T-helper 1 cell treated with Interleukin-12 subunit alpha and Interleukin-12 subunit beta and Interleukin-4 antibody, amounts not matched to agents 30 μg/mL and 1 μg/mL, for 36 hours (primary cell): ENCODE measurements around the gene FAM167B.
"Not testable (repeated sequence)": the region's sequence is repeated elsewhere in the genome, so short reads cannot be mapped to it uniquely, and the experiment has no call there.

ENCODE experiments used
- H3K27ac Mint-ChIP-seq: one replicate; pipeline ENCODE4 v1.8.0; 2021; ENCODE audit warnings: mild to moderate bottlenecking, mixed read lengths
- H3K27me3 Mint-ChIP-seq: one replicate; pipeline ENCODE4 v1.8.0; 2021; ENCODE audit warnings: low read depth, mixed read lengths
- H3K36me3 Mint-ChIP-seq: one replicate; pipeline ENCODE4 v1.8.0; 2021; ENCODE audit warnings: low read depth, mixed read lengths
- H3K4me1 Mint-ChIP-seq: one replicate; pipeline ENCODE4 v1.8.0; 2021; ENCODE audit warnings: low read depth, mixed read lengths
- H3K4me3 Mint-ChIP-seq: one replicate; pipeline ENCODE4 v1.8.0; 2021; ENCODE audit warnings: mild to moderate bottlenecking, moderate library complexity, mixed read lengths
- H3K9me3 Mint-ChIP-seq: one replicate; pipeline ENCODE4 v1.8.0; 2021; ENCODE audit warnings: mixed read lengths

The FAM167B gene

GRCh38 chr1:32240140-32240951 is 6.7 kb upstream of the FAM167B start:
- no peak overlapping the region for H3K27ac Mint-ChIP-seq
- H3K27me3 Mint-ChIP-seq: no peaks in the 10 kb centered on the region
- peaks cover 3% of the 10 kb centered on the region for H3K4me1 Mint-ChIP-seq
- no peaks in the 10 kb centered on the region for H3K9me3 Mint-ChIP-seq
- H3K4me3 Mint-ChIP-seq: peak overlapping the region; percentile 81
- peaks cover 2% of the 10 kb centered on the region for H3K36me3 Mint-ChIP-seq

- peaks cover under 1% of the 10 kb centered on the region for H3K36me3 Mint-ChIP-seq
- no peaks in the 10 kb centered on the region for H3K9me3 Mint-ChIP-seq
- H3K27me3 Mint-ChIP-seq: no peaks in the 10 kb centered on the region
- peak overlapping the region; percentile 81 for H3K4me3 Mint-ChIP-seq
- H3K27ac Mint-ChIP-seq: no peak overlapping the region
- peaks cover 3% of the 10 kb centered on the region for H3K4me1 Mint-ChIP-seq
Measured at GRCh38 chr1:32241001-32241763, 5.8 kb upstream of the FAM167B start.

GRCh38 chr1:32242341-32242851 is 4.6 kb upstream of the FAM167B start:
- Mint-ChIP-seq H3K36me3 (no peaks in the 10 kb centered on the region), H3K9me3 (no peaks in the 10 kb centered on the region), H3K4me3 (no peak overlapping the region), H3K27me3 (no peaks in the 10 kb centered on the region), H3K27ac (peak overlapping the region; percentile 14), H3K4me1 (peaks cover 12% of the 10 kb centered on the region)

- Mint-ChIP-seq H3K4me3 (no peak overlapping the region), H3K27ac (peak overlapping the region; percentile 97), H3K4me1 (peaks cover 37% of the 10 kb centered on the region), H3K9me3 (no peaks in the 10 kb centered on the region), H3K36me3 (peaks cover 8% of the 10 kb centered on the region), H3K27me3 (no peaks in the 10 kb centered on the region)
Measured at GRCh38 chr1:32247452-32247851, 430 bp downstream of the FAM167B start.

GRCh38 chr1:32247983-32248889 is 1.2 kb downstream of the FAM167B start:
- H3K9me3 Mint-ChIP-seq: no peaks in the 10 kb centered on the region
- peak overlapping the region; percentile 98 for H3K27ac Mint-ChIP-seq
- no peaks in the 10 kb centered on the region for H3K27me3 Mint-ChIP-seq
- H3K36me3 Mint-ChIP-seq: peaks cover 15% of the 10 kb centered on the region
- peak overlapping the region; percentile 99 for H3K4me3 Mint-ChIP-seq
- H3K4me1 Mint-ChIP-seq: peaks cover 40% of the 10 kb centered on the region

GRCh38 chr1:32249831-32250525 is 3.0 kb downstream of the FAM167B start:
- Mint-ChIP-seq H3K4me3 (peak overlapping the region; percentile 99), H3K27me3 (no peaks in the 10 kb centered on the region), H3K4me1 (peaks cover 49% of the 10 kb centered on the region), H3K27ac (peak overlapping the region; percentile 98), H3K9me3 (no peaks in the 10 kb centered on the region), H3K36me3 (peaks cover 21% of the 10 kb centered on the region)

GRCh38 chr1:32250893-32251716 is 4.1 kb downstream of the FAM167B start, which contains the start of gene LCK:
TSS of gene LCK (plus strand) at chr1:32251265. CDS start at chr1:32274330, 23,065 bp downstream.
- peak within 1 kb of the TSS; percentile 99 for H3K4me3 Mint-ChIP-seq
- H3K27ac Mint-ChIP-seq: peak within 1 kb of the TSS; percentile 98
- H3K36me3 Mint-ChIP-seq: peaks cover 26% of the 10 kb centered on the region
- H3K9me3 Mint-ChIP-seq: no peaks in the 10 kb centered on the region
- no peaks in the 10 kb centered on the region for H3K27me3 Mint-ChIP-seq
- peaks cover 54% of the 10 kb centered on the region for H3K4me1 Mint-ChIP-seq

- Mint-ChIP-seq H3K36me3 (peaks cover 41% of the 10 kb centered on the region), H3K4me3 (peak overlapping the region; percentile 85), H3K27me3 (no peaks in the 10 kb centered on the region), H3K27ac (peak overlapping the region; percentile 86), H3K4me1 (peaks cover 41% of the 10 kb centered on the region), H3K9me3 (no peaks in the 10 kb centered on the region)
Measured at GRCh38 chr1:32255072-32256071, 8.3 kb downstream of the FAM167B start.

GRCh38 chr1:32256473-32257226 is 9.6 kb downstream of the FAM167B start:
- peak overlapping the region; percentile 95 for H3K27ac Mint-ChIP-seq
- peaks cover 38% of the 10 kb centered on the region for H3K4me1 Mint-ChIP-seq
- no peaks in the 10 kb centered on the region for H3K27me3 Mint-ChIP-seq
- H3K4me3 Mint-ChIP-seq: peak overlapping the region; percentile 86
- H3K36me3 Mint-ChIP-seq: peaks cover 44% of the 10 kb centered on the region
- H3K9me3 Mint-ChIP-seq: no peaks in the 10 kb centered on the region

GRCh38 chr1:32257227-32257508 is 10.1 kb downstream of the FAM167B start:
- Mint-ChIP-seq H3K9me3 (no peaks in the 10 kb centered on the region), H3K27ac (peak overlapping the region; percentile 95), H3K4me1 (peaks cover 35% of the 10 kb centered on the region), H3K36me3 (peaks cover 40% of the 10 kb centered on the region), H3K27me3 (no peaks in the 10 kb centered on the region), H3K4me3 (peak overlapping the region; percentile 86)

- not testable (repeated sequence) for H3K9me3 Mint-ChIP-seq, H3K27ac Mint-ChIP-seq, H3K27me3 Mint-ChIP-seq, H3K4me3 Mint-ChIP-seq
- Mint-ChIP-seq H3K36me3 (peaks cover 22% of the 10 kb centered on the region), H3K4me1 (peaks cover 37% of the 10 kb centered on the region)
Measured at GRCh38 chr1:32263236-32263593, 16.2 kb downstream of the FAM167B start.

GRCh38 chr1:32263744-32264143 is 16.7 kb downstream of the FAM167B start:
- H3K9me3 Mint-ChIP-seq: no peaks in the 10 kb centered on the region
- H3K4me1 Mint-ChIP-seq: peaks cover 37% of the 10 kb centered on the region
- H3K36me3 Mint-ChIP-seq: peaks cover 22% of the 10 kb centered on the region
- peak overlapping the region; percentile 88 for H3K27ac Mint-ChIP-seq
- H3K27me3 Mint-ChIP-seq: no peaks in the 10 kb centered on the region
- peak overlapping the region; percentile 73 for H3K4me3 Mint-ChIP-seq
